GM18868 (cell line): ENCODE measurements around the gene SLC6A16.
"Not testable (repeated sequence)": the region's sequence is repeated elsewhere in the genome, so short reads cannot be mapped to it uniquely, and the experiment has no call there.

Source experiments
- ATAC-seq: cut with Tn5 transposase; IDR thresholded peaks from one replicate; pipeline ENCODE4 v1.9.1; 2021; ENCODE audit warnings: mild to moderate bottlenecking, moderate library complexity; ENCODE audit not compliant: unreplicated experiment

Gene SLC6A16

GRCh38 chr19:49287141-49287770 lies 37.7 kb downstream of the SLC6A16 start:
- no peak for ATAC-seq

GRCh38 chr19:49282184-49282583 lies 42.8 kb downstream of the SLC6A16 start:
- no peak for ATAC-seq

GRCh38 chr19:49272204-49272603 lies 52.8 kb downstream of the SLC6A16 start:
- no peak for ATAC-seq

GRCh38 chr19:49271080-49271753 lies 53.8 kb downstream of the SLC6A16 start:
- ATAC-seq: no peak

- not testable (repeated sequence) for ATAC-seq
Observed at GRCh38 chr19:49266409-49266808, 58.6 kb downstream of the SLC6A16 start.

GRCh38 chr19:49264258-49264657 lies 60.7 kb downstream of the SLC6A16 start:
- no peak for ATAC-seq

- ATAC-seq: no peak
Observed at GRCh38 chr19:49261602-49262001, 63.4 kb downstream of the SLC6A16 start.

GRCh38 chr19:49256691-49257090 lies 68.3 kb downstream of the SLC6A16 start:
- ATAC-seq: no peak

GRCh38 chr19:49255674-49256073 lies 69.3 kb downstream of the SLC6A16 start:
- no peak for ATAC-seq

GRCh38 chr19:49249933-49250332 lies 75.1 kb downstream of the SLC6A16 start:
- ATAC-seq: no peak

- no peak for ATAC-seq
Observed at GRCh38 chr19:49247676-49248075, 77.3 kb downstream of the SLC6A16 start.

GRCh38 chr19:49244256-49244655 lies 80.7 kb downstream of the SLC6A16 start:
- ATAC-seq: no peak

GRCh38 chr19:49243726-49244125 lies 81.3 kb downstream of the SLC6A16 start:
- no peak for ATAC-seq

- ATAC-seq: no peak
Observed at GRCh38 chr19:49243129-49243528, 81.9 kb downstream of the SLC6A16 start.

- ATAC-seq: no peak
Observed at GRCh38 chr19:49241769-49242168, 83.2 kb downstream of the SLC6A16 start.
